Endodermal cell (in vitro differentiated cells): ENCODE measurements around the gene ABLIM1. TPM values are rescaled to one million over a fixed set of nuclear protein-coding genes. Genes with fewer than 3 reads are reported as not detected.

Experiments used
- DNase-seq: peaks from one replicate; pipeline ENCODE4 v3.0.0-alpha.2; 2017
- H3K27ac ChIP-seq: 2 replicates; pipeline ENCODE4 v1.5.1; 2013; ENCODE audit warnings: mild to moderate bottlenecking, low read depth, low read length, moderate library complexity
- H3K27me3 ChIP-seq: 2 replicates; pipeline ENCODE4 v1.6.1; 2013; ENCODE audit warnings: mild to moderate bottlenecking, low read length, moderate library complexity; ENCODE audit not compliant: insufficient read depth, control insufficient read depth, poor library complexity, severe bottlenecking
- H3K36me3 ChIP-seq: 2 replicates; pipeline ENCODE4 v1.7.0; 2013; ENCODE audit warnings: mild to moderate bottlenecking, low read length, moderate library complexity; ENCODE audit not compliant: control insufficient read depth, insufficient read depth
- H3K4me1 ChIP-seq: one replicate; pipeline ENCODE4 v1.7.0; 2013; ENCODE audit warnings: low read length; ENCODE audit not compliant: control insufficient read depth, insufficient read depth
- H3K4me3 ChIP-seq: 2 replicates; pipeline ENCODE4 v1.5.1; 2013; ENCODE audit warnings: mild to moderate bottlenecking, low read length, moderate library complexity
- H3K9ac ChIP-seq: 2 replicates; pipeline ENCODE4 v1.6.1; 2013; ENCODE audit warnings: mild to moderate bottlenecking, low read length, moderate library complexity; ENCODE audit not compliant: poor library complexity, severe bottlenecking; ENCODE audit errors: extremely low read depth
- H3K9me3 ChIP-seq: 2 replicates; pipeline ENCODE4 v1.6.1; 2013; ENCODE audit warnings: mild to moderate bottlenecking, low read length, moderate library complexity; ENCODE audit not compliant: control insufficient read depth
- H3K27ac Mint-ChIP-seq: 2 replicates; pipeline ENCODE4 v1.8.0; 2020; ENCODE audit warnings: mixed read lengths
- H3K27me3 Mint-ChIP-seq: 2 replicates; pipeline ENCODE4 v1.8.0; 2021; ENCODE audit warnings: mild to moderate bottlenecking, mixed read lengths; ENCODE audit not compliant: insufficient read depth
- H3K36me3 Mint-ChIP-seq: 2 replicates; pipeline ENCODE4 v1.8.0; 2020; ENCODE audit warnings: low read depth, mixed read lengths
- H3K4me1 Mint-ChIP-seq: 2 replicates; pipeline ENCODE4 v1.8.0; 2020; ENCODE audit warnings: mixed read lengths
- H3K4me3 Mint-ChIP-seq: 2 replicates; pipeline ENCODE4 v1.8.0; 2020; ENCODE audit warnings: mild to moderate bottlenecking, moderate library complexity, mixed read lengths
- H3K9me3 Mint-ChIP-seq: 2 replicates; pipeline ENCODE4 v1.8.0; 2020; ENCODE audit warnings: mild to moderate bottlenecking, mixed read lengths
- WGBS, 2 experiments: methylation state at CpG; one replicate each; pipeline versions ENCODE4 v1.1.5 to v1.1.7; 2013; ENCODE audit warnings: missing lambda C conversion rate in 2 of 2, mixed read lengths in 1 of 2; ENCODE audit not compliant: insufficient coverage in 1 of 2, insufficient read length in 1 of 2; 5-methylcytosine and 5-hydroxymethylcytosine counted together
- total RNA-seq, 2 donors: library from RNA; stranded (reverse); fragmentation: NEBNext Ultra II Directional in 1 of 2; extraction: Animal tissue kit (Norgen Biotek cat#: 25700) in 1 of 2; gene quantifications; 2 replicates in 1 of 2; 3 replicates in 1 of 2; pipeline ENCODE4 v1.2.1, GENCODE V29; 2021
- TF ChIP-seq, protein P1 (sequence below): fragments of 200-600 bp; sonication (generic); conservative IDR thresholded peaks from 2 replicates; pipeline ENCODE4 v1.5.0; 2021; ENCODE audit warnings: antibody characterized with exemption, mild to moderate bottlenecking

Gene ABLIM1
- total RNA-seq, 2 donors from 2014 or later: 39.3 to 49.3 TPM

DNA sequence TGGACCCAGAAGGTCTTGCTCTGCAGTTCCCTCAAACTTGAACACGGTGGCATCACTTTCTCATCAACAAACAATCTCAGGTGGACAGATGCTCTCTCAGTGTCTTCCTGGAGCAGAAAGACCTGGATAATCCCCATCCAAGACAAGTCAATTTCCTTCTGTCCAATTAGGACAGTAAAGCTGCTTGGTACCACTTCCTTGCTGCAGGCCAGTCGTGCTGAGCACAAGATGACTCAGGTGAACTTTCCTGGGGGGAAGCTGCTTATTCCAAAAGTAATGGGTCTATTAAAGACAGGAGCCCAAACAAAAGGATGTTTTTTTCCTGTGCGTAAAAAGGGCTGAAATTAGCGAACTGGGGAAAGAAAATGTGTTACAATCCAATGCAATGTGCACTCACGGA lies 146.2 kb downstream of the ABLIM1 start:
- H3K27ac Mint-ChIP-seq: no peak overlapping the region
- H3K36me3 Mint-ChIP-seq: no peaks in the 10 kb centered on the region
- H3K27ac ChIP-seq: no peak overlapping the region
- no peak overlapping the region for H3K4me3 Mint-ChIP-seq
- no peaks in the 10 kb centered on the region for H3K27me3 ChIP-seq
- H3K4me1 Mint-ChIP-seq: peaks cover 22% of the 10 kb centered on the region
- H3K9ac ChIP-seq: no peak overlapping the region
- DNase-seq: no peak
- no peaks in the 10 kb centered on the region for H3K9me3 ChIP-seq
- no peaks in the 10 kb centered on the region for H3K9me3 Mint-ChIP-seq
- TF ChIP-seq, protein P1, sequence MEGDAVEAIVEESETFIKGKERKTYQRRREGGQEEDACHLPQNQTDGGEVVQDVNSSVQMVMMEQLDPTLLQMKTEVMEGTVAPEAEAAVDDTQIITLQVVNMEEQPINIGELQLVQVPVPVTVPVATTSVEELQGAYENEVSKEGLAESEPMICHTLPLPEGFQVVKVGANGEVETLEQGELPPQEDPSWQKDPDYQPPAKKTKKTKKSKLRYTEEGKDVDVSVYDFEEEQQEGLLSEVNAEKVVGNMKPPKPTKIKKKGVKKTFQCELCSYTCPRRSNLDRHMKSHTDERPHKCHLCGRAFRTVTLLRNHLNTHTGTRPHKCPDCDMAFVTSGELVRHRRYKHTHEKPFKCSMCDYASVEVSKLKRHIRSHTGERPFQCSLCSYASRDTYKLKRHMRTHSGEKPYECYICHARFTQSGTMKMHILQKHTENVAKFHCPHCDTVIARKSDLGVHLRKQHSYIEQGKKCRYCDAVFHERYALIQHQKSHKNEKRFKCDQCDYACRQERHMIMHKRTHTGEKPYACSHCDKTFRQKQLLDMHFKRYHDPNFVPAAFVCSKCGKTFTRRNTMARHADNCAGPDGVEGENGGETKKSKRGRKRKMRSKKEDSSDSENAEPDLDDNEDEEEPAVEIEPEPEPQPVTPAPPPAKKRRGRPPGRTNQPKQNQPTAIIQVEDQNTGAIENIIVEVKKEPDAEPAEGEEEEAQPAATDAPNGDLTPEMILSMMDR: no peak
- H3K4me1 ChIP-seq: peaks cover 6% of the 10 kb centered on the region
- no peaks in the 10 kb centered on the region for H3K27me3 Mint-ChIP-seq
- H3K4me3 ChIP-seq: no peak overlapping the region
- WGBS, 2 experiments: 95 to 98% methylated on average over 5 of the region's 5 CpGs
- H3K36me3 ChIP-seq: no peaks in the 10 kb centered on the region

DNA sequence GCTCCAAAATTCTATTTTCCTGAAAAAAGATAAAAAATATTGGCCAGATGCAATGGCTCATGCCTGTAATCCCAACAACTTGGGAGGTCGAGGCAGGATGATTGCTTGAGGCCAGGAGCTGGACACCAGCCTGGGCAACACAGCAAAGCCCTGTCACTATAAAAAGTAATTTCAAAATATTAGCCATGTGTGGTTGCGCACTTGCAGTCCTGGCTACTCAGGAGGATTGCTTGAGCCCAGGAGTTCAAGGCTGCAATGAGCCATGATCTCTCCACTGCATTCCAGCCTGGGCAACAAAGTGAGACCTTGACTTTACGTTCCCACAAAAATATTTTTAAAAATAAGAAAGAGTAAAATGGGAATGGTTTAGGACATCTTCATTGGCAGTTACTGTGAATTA lies 149.7 kb downstream of the ABLIM1 start:
- Mint-ChIP-seq H3K4me1 (peaks cover 11% of the 10 kb centered on the region), H3K9me3 (no peaks in the 10 kb centered on the region), H3K4me3 (no peak overlapping the region), H3K36me3 (no peaks in the 10 kb centered on the region), H3K27ac (no peak overlapping the region), H3K27me3 (no peaks in the 10 kb centered on the region)
- H3K9ac ChIP-seq: no peak overlapping the region
- 92 to 94% methylated on average over 2 to 3 of the region's 3 CpGs for WGBS, 2 experiments
- H3K4me3 ChIP-seq: no peak overlapping the region
- H3K36me3 ChIP-seq: no peaks in the 10 kb centered on the region
- no peak for DNase-seq
- no peaks in the 10 kb centered on the region for H3K27me3 ChIP-seq
- peaks cover 12% of the 10 kb centered on the region for H3K4me1 ChIP-seq
- no peak overlapping the region for H3K27ac ChIP-seq
- TF ChIP-seq, protein P1: no peak
- H3K9me3 ChIP-seq: no peaks in the 10 kb centered on the region

DNA sequence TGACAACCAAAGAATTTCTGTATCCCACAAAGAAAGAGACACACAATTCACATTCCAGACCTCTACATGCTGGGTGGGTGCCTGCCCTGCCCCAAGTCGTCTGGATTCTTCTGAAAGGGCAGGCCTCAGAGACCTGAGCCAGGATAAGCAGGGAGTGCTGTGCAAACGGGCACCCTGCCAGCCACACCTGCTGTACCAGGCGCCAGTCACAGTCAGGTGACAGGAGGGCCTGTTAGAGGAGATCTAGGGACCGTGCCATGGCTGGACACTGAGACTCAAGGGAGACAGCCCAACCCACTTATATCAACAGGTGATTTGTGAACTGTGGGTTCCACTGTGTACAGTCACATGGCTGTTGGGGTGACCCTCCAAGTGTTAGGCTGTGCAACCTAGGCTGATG lies 150.6 kb downstream of the ABLIM1 start:
- H3K27me3 ChIP-seq: no peaks in the 10 kb centered on the region
- H3K27ac ChIP-seq: peak overlapping the region; percentile 97
- peaks cover 11% of the 10 kb centered on the region for H3K4me1 Mint-ChIP-seq
- H3K4me3 Mint-ChIP-seq: no peak overlapping the region
- H3K4me3 ChIP-seq: no peak overlapping the region
- peaks cover 12% of the 10 kb centered on the region for H3K4me1 ChIP-seq
- no peaks in the 10 kb centered on the region for H3K36me3 Mint-ChIP-seq
- no peaks in the 10 kb centered on the region for H3K9me3 Mint-ChIP-seq
- no peaks in the 10 kb centered on the region for H3K36me3 ChIP-seq
- no peak overlapping the region for H3K27ac Mint-ChIP-seq
- no peaks in the 10 kb centered on the region for H3K9me3 ChIP-seq
- no peaks in the 10 kb centered on the region for H3K27me3 Mint-ChIP-seq
- no peak overlapping the region for H3K9ac ChIP-seq
- WGBS, 2 experiments: 65 to 87% methylated on average over 4 of the region's 4 CpGs
- no peak for DNase-seq
- TF ChIP-seq, protein P1: no peak
